Endothelial cell of umbilical vein (primary cell): Measurements from ENCODE around the gene MARK3.

ENCODE experiments used
- POLR2AphosphoS5 ChIP-seq: IDR thresholded peaks from 2 replicates; pipeline ENCODE4 v1.6.1; 2012; ENCODE audit warnings: low read depth, mild to moderate bottlenecking, control low read depth, low read length, moderate library complexity; ENCODE audit not compliant: insufficient read depth
- TF ChIP-seq, protein P1 (sequence below), 2 donors: IDR thresholded peaks; 1 replicate in 1 of 2; 2 replicates in 1 of 2; pipeline ENCODE4 v1.5.1; 2011; ENCODE audit warnings: low read length in 2 of 2, mild to moderate bottlenecking in 2 of 2, moderate library complexity in 2 of 2, control low read depth in 1 of 2, inconsistent platforms in 1 of 2, low read depth in 1 of 2; ENCODE audit not compliant: insufficient read depth in 1 of 2; ENCODE audit errors: extremely low read depth in 1 of 2

DNA sequence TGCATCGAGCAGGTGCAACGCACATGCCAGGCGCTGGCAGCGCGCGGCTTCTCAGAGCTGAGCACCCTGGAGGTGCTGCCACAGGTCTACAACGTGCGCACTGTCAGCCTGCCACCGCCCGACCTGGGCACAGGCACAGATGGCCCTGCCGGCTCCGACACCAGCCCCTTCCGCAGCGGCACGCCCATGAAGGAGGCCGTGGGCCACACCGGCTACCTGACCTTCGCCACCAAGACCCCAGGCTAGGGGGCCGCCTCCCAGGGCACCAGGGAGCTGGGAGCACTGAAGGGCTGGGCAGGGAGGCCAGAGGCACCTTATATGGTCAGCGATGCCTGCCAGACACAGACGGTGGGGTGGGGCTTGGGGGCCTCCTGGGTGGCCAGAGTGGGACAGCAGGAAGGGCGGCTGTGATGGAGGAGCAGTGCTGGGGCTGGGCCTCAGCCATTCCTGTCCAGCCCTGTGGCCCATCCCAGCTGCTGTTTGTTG, 149.4 kb downstream of the MARK3 start:
- TF ChIP-seq, protein P1, sequence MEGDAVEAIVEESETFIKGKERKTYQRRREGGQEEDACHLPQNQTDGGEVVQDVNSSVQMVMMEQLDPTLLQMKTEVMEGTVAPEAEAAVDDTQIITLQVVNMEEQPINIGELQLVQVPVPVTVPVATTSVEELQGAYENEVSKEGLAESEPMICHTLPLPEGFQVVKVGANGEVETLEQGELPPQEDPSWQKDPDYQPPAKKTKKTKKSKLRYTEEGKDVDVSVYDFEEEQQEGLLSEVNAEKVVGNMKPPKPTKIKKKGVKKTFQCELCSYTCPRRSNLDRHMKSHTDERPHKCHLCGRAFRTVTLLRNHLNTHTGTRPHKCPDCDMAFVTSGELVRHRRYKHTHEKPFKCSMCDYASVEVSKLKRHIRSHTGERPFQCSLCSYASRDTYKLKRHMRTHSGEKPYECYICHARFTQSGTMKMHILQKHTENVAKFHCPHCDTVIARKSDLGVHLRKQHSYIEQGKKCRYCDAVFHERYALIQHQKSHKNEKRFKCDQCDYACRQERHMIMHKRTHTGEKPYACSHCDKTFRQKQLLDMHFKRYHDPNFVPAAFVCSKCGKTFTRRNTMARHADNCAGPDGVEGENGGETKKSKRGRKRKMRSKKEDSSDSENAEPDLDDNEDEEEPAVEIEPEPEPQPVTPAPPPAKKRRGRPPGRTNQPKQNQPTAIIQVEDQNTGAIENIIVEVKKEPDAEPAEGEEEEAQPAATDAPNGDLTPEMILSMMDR (IDR thresholded peaks at IDR 0.05; ENCODE audit: extremely low read depth in 1 of 2, insufficient read depth in 1 of 2, low read depth in 1 of 2, low read length in 2 of 2), result no peak
- TF ChIP-seq POLR2AphosphoS5, result no peak
